Activated CD4-positive, alpha-beta T cell treated with anti-CD3 and anti-CD28 coated beads, Interleukin-2, amount 10 ng/mL, durations not matched to agents 7 days and 5 days (primary cell): ENCODE measurements around the gene ZNF605. TPM values are rescaled to one million over a fixed set of nuclear protein-coding genes. Genes with fewer than 3 reads are reported as not detected.
"Not testable (repeated sequence)": the region's sequence is repeated elsewhere in the genome, so short reads cannot be mapped to it uniquely, and the experiment has no call there.

Source experiments
- CTCF ChIA-PET: fragments of 350-600 bp; sonication (Branson Sonifier 250); formaldehyde crosslinking; loops from one replicate; lab custom pipeline; 2021; ENCODE audit warnings: antibody characterized with exemption; lab: Charles Lee
- POLR2A ChIA-PET: fragments of 350-600 bp; sonication (Branson Sonifier 250); formaldehyde crosslinking; loops from one replicate; lab custom pipeline; 2021; ENCODE audit warnings: antibody characterized with exemption; lab: Charles Lee
- DNase-seq: peaks from one replicate; pipeline ENCODE4 v3.0.0-alpha.2; 2020
- H3K27ac Mint-ChIP-seq: one replicate; pipeline ENCODE4 v1.8.0; 2021; ENCODE audit warnings: mild to moderate bottlenecking, moderate library complexity, mixed read lengths
- H3K27me3 Mint-ChIP-seq: one replicate; pipeline ENCODE4 v1.8.0; 2021; ENCODE audit warnings: mixed read lengths
- H3K36me3 Mint-ChIP-seq: one replicate; pipeline ENCODE4 v1.8.0; 2021; ENCODE audit warnings: low read depth, mixed read lengths
- H3K4me1 Mint-ChIP-seq: one replicate; pipeline ENCODE4 v1.8.0; 2021; ENCODE audit warnings: mixed read lengths
- H3K4me3 Mint-ChIP-seq: one replicate; pipeline ENCODE4 v1.8.0; 2021; ENCODE audit warnings: mild to moderate bottlenecking, moderate library complexity, mixed read lengths
- H3K9me3 Mint-ChIP-seq: one replicate; pipeline ENCODE4 v1.8.0; 2021; ENCODE audit warnings: mixed read lengths
- total RNA-seq, 2 experiments: library from RNA; stranded (reverse); gene quantifications; one replicate each; pipeline ENCODE4 v1.2.3, GENCODE V29; 2021

Gene ZNF605
- total RNA-seq, 2 experiments from 2014 or later = 11.5 to 12.4 TPM

DNA sequence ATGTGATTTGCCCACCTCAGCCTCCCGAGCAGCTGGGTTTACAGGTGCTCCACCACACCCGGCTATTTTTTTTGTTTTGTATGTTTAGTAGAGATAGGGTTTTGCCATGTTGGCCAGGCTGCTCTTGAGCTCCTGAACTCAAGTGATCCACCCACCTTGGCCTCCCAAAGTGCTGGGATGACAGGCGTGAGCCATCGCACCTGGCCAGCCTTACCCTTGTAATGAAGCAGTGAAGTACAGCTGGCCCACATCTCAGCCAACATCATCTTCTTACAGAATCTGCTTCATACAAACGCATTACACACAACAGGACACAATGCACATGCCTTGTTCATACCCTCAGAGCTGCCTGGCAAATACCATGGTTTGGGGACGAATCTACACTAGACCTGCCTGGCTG is 37.4 kb downstream of the ZNF605 start:
- H3K4me1 Mint-ChIP-seq = no peaks in the 10 kb centered on the region
- H3K9me3 Mint-ChIP-seq = peaks cover 55% of the 10 kb centered on the region
- H3K36me3 Mint-ChIP-seq = peaks cover 15% of the 10 kb centered on the region
- H3K27ac Mint-ChIP-seq = no peak overlapping the region
- no peak overlapping the region for H3K4me3 Mint-ChIP-seq
- POLR2A ChIA-PET = no interaction called here
- DNase-seq = no peak
- no peaks in the 10 kb centered on the region for H3K27me3 Mint-ChIP-seq
- CTCF ChIA-PET = no interaction called here

DNA sequence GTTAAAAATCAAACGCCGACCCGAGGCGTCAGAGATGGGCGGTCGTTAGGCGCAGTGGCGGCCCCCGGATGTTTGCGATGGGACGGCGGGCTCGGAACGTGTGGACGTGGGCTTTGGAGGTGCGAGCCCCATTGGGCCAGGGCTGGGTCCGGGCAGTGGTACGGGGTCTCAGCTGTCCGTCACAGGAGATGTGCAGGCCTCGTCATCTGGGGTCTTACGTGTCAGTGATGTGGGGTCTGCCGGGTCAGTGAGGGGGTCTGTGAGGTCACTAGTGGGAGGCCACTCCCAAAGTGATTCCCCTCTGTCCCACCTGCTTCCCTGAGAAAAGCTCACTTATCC is 47.1 kb downstream of the ZNF605 start:
- POLR2A ChIA-PET = no interaction called here
- DNase-seq = no peak
- peaks cover 14% of the 10 kb centered on the region for H3K27me3 Mint-ChIP-seq
- CTCF ChIA-PET = interaction anchor here (0.9 to 1.6 kb wide), 7 partner anchors 9 to 261 kb away, joined by 3 to 4 read pairs (median 3); no protein-coding TSS in a partner anchor
- peak overlapping the region; percentile 97 for H3K27ac Mint-ChIP-seq
- H3K4me3 Mint-ChIP-seq = peak overlapping the region; percentile 78
- H3K4me1 Mint-ChIP-seq = peaks cover 22% of the 10 kb centered on the region
- peaks cover 23% of the 10 kb centered on the region for H3K9me3 Mint-ChIP-seq
- H3K36me3 Mint-ChIP-seq = peaks cover 19% of the 10 kb centered on the region

DNA sequence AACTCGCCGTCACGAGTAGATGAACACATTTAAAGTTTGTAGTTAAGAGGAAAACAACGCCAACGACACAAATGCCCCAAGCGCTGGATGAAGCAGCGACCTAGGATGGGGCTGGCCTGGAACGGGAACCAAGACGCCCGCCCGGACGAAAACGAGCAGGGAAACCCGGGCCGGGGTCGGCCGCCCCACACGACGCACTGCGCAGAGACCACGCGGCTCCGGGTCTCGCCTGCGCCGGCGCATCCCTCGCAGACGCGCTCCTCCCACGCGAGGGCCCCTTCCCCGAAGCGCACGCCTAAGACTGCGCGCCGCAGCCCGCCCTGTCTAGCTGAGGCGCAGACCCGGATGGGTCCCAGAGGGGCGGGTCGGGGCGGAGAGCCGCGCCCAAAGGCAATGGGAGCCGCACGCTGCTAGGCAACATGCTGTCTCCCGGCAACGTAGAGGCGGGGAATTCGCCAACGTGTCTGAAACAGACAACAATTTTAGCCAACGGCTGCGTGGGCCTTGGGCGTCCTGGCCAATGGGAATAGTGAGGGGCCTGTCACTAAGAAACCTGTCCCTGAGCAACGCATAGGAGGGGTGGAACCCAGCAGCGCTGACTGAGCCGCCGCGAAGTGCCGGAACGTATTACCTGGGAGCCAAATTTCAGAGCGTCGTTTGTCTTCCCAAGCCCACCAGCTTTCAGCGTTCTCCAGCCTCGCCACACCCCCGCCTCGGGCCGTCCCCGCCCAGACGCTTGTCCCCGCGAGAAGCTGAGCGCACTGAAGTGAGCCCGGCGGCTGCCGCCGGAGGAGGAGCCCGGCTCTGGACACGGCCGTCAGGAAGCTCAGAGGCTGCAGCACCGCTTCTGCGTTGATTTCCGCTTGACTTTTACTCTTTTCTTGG is 47.7 kb downstream of the ZNF605 start:
- Mint-ChIP-seq H3K9me3 (peaks cover 19% of the 10 kb centered on the region), H3K4me1 (peaks cover 24% of the 10 kb centered on the region), H3K27me3 (peaks cover 14% of the 10 kb centered on the region), H3K36me3 (peaks cover 13% of the 10 kb centered on the region), H3K27ac (peak overlapping the region; percentile 97), H3K4me3 (peak overlapping the region; percentile 78)
- ChIA-PET POLR2A (no interaction called here), CTCF (interaction anchor here (0.9 to 1.6 kb wide), 7 partner anchors 8 to 262 kb away, joined by 3 to 4 read pairs (median 3); no protein-coding TSS in a partner anchor)
- peak; percentile 98 for DNase-seq

DNA sequence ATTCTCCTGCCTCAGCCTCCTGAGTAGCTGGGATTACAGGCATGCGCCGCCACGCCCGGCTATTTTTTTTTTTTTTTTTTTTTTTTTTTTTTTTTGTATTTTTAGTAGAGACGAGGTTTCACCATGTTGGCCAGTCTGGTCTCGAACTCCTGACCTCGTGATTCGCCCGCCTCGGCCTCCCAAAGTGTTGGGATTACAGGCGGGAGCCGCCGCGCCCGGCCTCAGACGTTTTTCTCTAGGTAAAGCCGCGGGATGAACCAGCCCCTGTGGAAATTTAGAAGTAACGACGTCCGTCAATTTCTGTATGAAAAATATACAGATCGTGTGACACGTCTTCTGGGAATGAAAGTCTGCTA is 48.3 kb downstream of the ZNF605 start:
- DNase-seq = not testable (repeated sequence)

DNA sequence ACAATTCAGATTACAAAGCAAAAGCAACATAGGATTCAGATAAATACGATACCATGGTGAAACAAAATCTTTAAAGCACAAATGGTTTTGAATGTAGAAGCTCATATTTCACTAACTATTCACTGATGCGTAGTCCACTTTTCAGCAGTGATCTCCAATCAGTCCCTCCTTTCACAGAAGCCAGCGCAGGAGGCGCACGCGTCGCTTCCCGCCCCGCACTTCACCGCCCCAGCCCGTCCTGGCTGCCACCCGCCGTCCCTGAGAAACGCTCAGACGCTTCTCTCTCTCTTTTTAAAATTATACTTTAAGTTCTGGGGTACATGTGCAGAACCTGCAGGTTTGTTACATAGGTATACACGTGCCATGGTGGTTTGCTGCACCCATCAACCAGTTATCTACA is 48.9 kb downstream of the ZNF605 start:
- Mint-ChIP-seq H3K27ac (no peak overlapping the region), H3K27me3 (peaks cover 14% of the 10 kb centered on the region), H3K36me3 (peaks cover 11% of the 10 kb centered on the region), H3K4me3 (peak overlapping the region; percentile 41), H3K9me3 (peaks cover 17% of the 10 kb centered on the region), H3K4me1 (peaks cover 25% of the 10 kb centered on the region)
- POLR2A ChIA-PET = no interaction called here
- CTCF ChIA-PET = no interaction called here
- no peak for DNase-seq

More for the DNA sequence above, 48.3 kb downstream of the ZNF605 start:
- H3K36me3 Mint-ChIP-seq = peaks cover 13% of the 10 kb centered on the region
- peak overlapping the region; percentile 97 for H3K27ac Mint-ChIP-seq
- H3K9me3 Mint-ChIP-seq = peaks cover 20% of the 10 kb centered on the region
- H3K4me1 Mint-ChIP-seq = peaks cover 25% of the 10 kb centered on the region
- peaks cover 14% of the 10 kb centered on the region for H3K27me3 Mint-ChIP-seq
- POLR2A ChIA-PET = not testable (repeated sequence)
- peak overlapping the region; percentile 78 for H3K4me3 Mint-ChIP-seq
- CTCF ChIA-PET = interaction anchor here (1.1 to 1.6 kb wide), 2 partner anchors 100 to 133 kb away, joined by 3 read pairs; no protein-coding TSS in a partner anchor

DNA sequence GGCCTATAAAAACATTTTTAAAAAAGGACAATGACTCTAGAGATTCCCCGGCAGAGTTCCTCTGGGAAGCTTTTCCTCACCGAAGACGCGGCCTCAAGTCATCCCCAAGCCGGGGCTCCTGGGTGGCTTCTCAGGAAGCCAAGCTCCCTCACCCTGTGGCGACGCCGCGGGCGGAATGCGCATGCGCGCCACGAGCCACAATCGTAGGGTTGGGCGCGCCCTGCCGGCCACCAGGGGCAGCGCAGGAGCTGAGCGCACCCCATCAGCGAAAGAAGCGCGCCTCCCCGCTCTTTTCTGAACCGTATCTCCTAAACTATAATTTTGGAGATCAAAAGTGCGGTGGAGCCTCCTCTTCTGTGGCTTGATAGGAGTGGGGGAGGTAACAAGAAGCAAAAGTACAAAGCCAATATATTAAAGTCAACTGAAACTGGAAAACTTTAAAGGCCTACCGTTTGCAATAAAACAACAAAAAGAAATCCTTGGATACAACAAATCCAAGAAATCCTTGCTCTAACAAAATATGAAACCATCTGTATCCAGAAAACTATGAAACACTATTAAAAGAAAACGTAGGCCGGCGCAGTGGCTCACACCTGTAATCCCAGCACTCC is 51.3 kb downstream of the ZNF605 start:
- Mint-ChIP-seq H3K27ac (peak overlapping the region; percentile 54), H3K4me1 (peaks cover 21% of the 10 kb centered on the region), H3K27me3 (peaks cover 14% of the 10 kb centered on the region), H3K9me3 (peaks cover 4% of the 10 kb centered on the region), H3K4me3 (peak overlapping the region; percentile 36), H3K36me3 (no peaks in the 10 kb centered on the region)
- ChIA-PET POLR2A (interaction anchor here (0.6 kb wide), 1 partner anchor 51 kb away, joined by 3 read pairs; no protein-coding TSS in a partner anchor), CTCF (interaction anchor here (0.6 to 1.3 kb wide), 16 partner anchors 10 to 225 kb away, joined by 3 to 10 read pairs (median 4); partner anchors contain the start of genes CHFR, GOLGA3, ZNF10 and ZNF891)
- DNase-seq = peak; percentile 90

DNA sequence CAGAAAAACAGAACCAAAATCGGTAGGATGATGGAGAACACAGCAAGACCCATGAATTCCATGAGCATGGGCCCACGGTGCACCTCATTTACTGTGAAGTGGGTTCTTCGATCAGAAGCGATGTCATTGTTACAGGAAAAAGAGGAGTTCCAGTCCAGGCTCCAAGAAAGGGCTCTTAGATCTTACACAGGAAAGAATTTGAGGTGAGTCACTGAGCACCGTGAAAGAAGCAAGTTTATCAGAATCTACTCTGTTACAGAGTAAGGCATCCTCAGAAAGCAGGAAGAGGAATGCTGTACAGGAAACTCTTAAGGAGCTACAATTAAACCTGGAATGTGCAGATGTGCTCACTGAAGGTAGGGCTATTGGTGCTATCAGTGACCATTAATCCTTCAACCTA is 57.1 kb downstream of the ZNF605 start:
- Mint-ChIP-seq H3K27ac (no peak overlapping the region), H3K27me3 (no peaks in the 10 kb centered on the region), H3K4me3 (no peak overlapping the region), H3K36me3 (no peaks in the 10 kb centered on the region), H3K4me1 (peaks cover 12% of the 10 kb centered on the region), H3K9me3 (peaks cover 7% of the 10 kb centered on the region)
- ChIA-PET CTCF (interaction anchor here (1.1 to 1.4 kb wide), 2 partner anchors 26 to 156 kb away, joined by 3 to 5 read pairs; no protein-coding TSS in a partner anchor), POLR2A (interaction anchor here (1.1 kb wide), 1 partner anchor 12 kb away, joined by 3 read pairs; the partner anchor contains the start of gene CHFR)
- DNase-seq = no peak

DNA sequence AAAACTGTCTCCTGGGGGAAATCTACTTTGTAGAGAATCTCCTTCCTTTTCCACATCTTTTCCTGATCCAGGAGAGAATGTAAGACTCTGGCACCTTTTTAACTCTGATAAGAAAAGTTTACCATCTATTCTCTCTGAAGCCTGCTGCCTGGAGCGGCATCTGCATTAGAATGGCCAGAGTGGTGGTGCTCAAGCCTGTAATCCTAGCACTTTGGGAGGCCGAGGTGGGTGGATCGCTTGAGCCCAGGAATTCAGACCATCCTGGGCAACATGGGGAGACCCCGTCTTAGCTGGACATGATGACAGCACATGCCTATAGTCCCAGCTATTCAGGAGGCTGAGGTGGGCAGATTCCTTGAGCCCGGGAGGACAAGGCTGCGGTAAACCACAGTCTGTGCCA is 67.3 kb downstream of the ZNF605 start:
- Mint-ChIP-seq H3K4me3 (peak overlapping the region; percentile 40), H3K36me3 (peaks cover 46% of the 10 kb centered on the region), H3K9me3 (peaks cover 20% of the 10 kb centered on the region), H3K27ac (peak overlapping the region; percentile 83), H3K4me1 (peaks cover 23% of the 10 kb centered on the region), H3K27me3 (no peaks in the 10 kb centered on the region)
- ChIA-PET POLR2A (interaction anchor here (0.6 kb wide), 1 partner anchor 460 kb away, joined by 3 read pairs; no protein-coding TSS in a partner anchor), CTCF (no interaction called here)
- no peak for DNase-seq

DNA sequence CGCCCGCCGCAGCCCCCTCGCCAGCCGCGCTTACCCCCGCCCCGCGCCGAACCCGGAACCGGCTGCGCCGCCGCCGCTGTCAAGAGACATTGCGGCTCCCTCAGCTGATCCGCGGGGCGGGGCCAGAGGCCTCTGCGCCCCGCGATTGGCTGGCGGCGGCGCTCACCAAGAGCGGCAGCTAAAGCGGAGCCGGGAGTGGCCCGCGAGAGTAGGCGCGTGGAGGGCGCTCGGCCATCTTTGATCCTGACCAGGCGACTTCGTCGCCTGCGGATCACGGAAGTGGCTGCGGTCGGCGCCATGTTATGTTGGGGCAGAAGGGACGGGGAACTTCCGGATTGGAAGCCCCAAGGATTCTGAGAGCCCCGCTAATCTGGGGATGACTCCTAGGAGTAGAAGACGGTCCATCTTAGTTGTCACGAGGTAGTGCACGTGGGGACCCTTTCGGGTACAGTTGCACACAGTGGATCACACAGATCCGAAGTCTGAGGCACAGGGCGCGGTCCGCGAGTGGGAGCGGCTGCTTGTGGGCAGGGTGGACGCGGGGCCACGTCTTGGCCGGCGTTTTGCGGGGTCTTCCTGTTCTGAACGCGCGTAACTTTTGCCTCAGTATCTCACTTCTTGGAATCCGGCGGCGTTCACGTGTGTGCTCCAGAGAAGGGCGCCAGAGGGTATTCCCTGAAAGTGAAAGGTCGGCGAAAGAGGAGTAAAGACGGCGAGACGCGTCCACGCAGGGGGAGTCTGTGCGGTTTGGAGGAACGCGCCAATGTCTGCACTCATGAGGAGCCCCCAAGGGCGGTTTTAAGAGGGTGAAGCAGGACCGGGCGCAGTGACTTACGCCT is 68.4 kb downstream of the ZNF605 start, which contains the start of gene CHFR:
CHFR (minus strand) TSS at position 93 of the 839 bp plus-strand sequence. CDS start 277 bp downstream, outside the sequence.
- Mint-ChIP-seq H3K9me3 (peaks cover 20% of the 10 kb centered on the region), H3K4me1 (peaks cover 23% of the 10 kb centered on the region), H3K27me3 (no peaks in the 10 kb centered on the region), H3K4me3 (peak within 1 kb of the TSS; percentile 97), H3K27ac (peak within 1 kb of the TSS; percentile 100), H3K36me3 (peaks cover 56% of the 10 kb centered on the region)
- ChIA-PET POLR2A (interaction anchor here (0.8 to 1.0 kb wide), 2 partner anchors 12 to 54 kb away, joined by 3 to 5 read pairs; no protein-coding TSS in a partner anchor), CTCF (interaction anchor here (0.9 kb wide), 2 partner anchors 17 to 123 kb away, joined by 3 read pairs; no protein-coding TSS in a partner anchor)
- DNase-seq = peak; percentile 96

DNA sequence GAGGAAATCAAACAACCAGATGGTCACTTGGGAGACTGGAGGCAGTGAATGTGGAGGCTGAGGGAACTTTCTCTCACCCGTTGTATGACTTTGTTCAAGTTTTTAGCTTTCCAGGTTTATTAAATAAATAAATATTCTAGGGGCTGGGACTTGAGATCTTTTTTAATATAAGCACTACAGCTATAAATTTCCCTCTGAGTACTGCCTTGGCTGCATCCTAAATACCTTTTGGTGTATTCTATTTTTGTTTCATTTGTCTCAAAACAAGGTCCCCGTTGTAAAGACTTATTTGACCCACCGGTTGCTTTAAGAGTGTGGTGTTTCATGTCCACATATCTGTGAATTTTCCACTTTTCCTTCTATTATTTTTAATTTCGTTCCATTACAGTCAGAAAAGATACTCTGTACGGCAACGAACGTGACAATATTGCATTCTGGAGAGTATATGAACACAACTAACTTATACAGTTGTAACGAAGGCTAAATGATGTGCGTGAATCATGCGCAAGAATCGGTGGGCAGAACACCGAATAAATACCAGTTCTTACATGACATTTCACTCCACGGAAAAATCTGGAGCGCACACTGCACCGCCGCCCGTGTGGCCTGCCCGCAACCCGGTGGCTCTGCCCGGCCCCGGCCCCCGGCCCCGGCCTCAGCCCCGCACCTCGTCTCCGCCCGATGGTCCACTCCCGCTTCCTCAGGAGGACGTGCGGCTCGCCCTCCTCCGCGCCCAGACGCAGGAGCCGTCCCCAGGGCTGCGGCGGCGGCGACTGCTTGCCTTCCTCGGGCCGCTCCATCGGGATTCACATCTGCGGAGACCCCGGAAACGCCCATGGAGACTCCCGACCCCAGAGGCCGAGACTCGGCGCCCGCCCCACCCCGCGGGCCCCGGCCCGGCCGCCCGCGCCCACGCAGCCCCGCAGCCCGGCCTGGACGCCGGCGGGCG is 69.3 kb downstream of the ZNF605 start:
- POLR2A ChIA-PET = interaction anchor here (0.8 to 1.0 kb wide), 2 partner anchors 13 to 53 kb away, joined by 3 to 5 read pairs; no protein-coding TSS in a partner anchor
- peaks cover 65% of the 10 kb centered on the region for H3K36me3 Mint-ChIP-seq

DNA sequence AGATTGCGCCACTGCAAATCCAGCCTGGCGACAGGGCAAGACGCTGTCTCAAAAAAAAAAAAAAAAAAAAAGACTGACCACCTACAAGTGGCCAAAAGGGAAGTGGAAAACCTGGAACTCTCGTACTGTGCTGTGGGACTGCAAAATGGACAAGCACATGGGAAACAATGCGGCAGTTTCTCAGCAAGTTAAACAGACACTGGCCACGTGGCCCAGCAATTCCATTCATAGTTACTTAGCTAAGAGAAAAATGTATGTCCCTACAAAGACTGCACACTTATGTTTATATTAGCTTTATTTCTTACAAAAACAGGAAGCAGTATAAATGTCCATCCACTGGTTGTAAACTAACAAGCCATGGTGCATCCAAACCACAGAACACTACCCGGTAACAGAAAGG is 74.3 kb downstream of the ZNF605 start:
- Mint-ChIP-seq H3K4me1 (peaks cover 19% of the 10 kb centered on the region), H3K36me3 (peaks cover 64% of the 10 kb centered on the region), H3K4me3 (no peak overlapping the region), H3K9me3 (peaks cover 10% of the 10 kb centered on the region), H3K27me3 (no peaks in the 10 kb centered on the region), H3K27ac (no peak overlapping the region)
- DNase-seq = no peak
- ChIA-PET POLR2A (no interaction called here), CTCF (interaction anchor here (1.4 to 1.6 kb wide), 3 partner anchors 10 to 48 kb away, joined by 3 to 4 read pairs (median 4); no protein-coding TSS in a partner anchor)

More for the DNA sequence above, 69.3 kb downstream of the ZNF605 start:
- Mint-ChIP-seq H3K27ac (peak overlapping the region; percentile 88), H3K27me3 (no peaks in the 10 kb centered on the region), H3K9me3 (peaks cover 20% of the 10 kb centered on the region), H3K4me1 (peaks cover 27% of the 10 kb centered on the region), H3K4me3 (peak overlapping the region; percentile 97)
- peak; percentile 23 for DNase-seq
- CTCF ChIA-PET = interaction anchor here (0.9 kb wide), 3 partner anchors 18 to 122 kb away, joined by 3 to 4 read pairs (median 3); no protein-coding TSS in a partner anchor
